Left lung (tissue), 10 donors: Measurements from ENCODE around the gene BCAS3. TPM values are rescaled to one million over a fixed set of nuclear protein-coding genes. Genes with fewer than 3 reads are reported as not detected.

Experiments
- ATAC-seq: fragments of 200-7000 bp; cut with Tn5 transposase; one replicate; pipeline ENCODE4 v1.9.1; 2020; ENCODE audit warnings: moderate library complexity
- DNase-seq, 4 donors: peaks; one replicate each; pipeline ENCODE4 v3.0.0-alpha.2; 2013 to 2020
- H3K27ac ChIP-seq, 2 donors: fragments of 200-600 bp; sonication (generic) in 1 of 2; one replicate each; pipeline versions ENCODE4 v1.5.0 to v1.8.0; 2020 to 2021
- H3K27me3 ChIP-seq, 2 donors: fragments of 200-600 bp; sonication (generic) in 1 of 2; one replicate each; pipeline versions ENCODE4 v1.5.0 to v1.8.0; 2020 to 2021
- H3K36me3 ChIP-seq, 2 donors: fragments of 200-600 bp; sonication (generic) in 1 of 2; one replicate each; pipeline versions ENCODE4 v1.5.0 to v1.8.0; 2020 to 2021
- H3K4me1 ChIP-seq, 2 donors: fragments of 200-600 bp; one replicate each; pipeline ENCODE4 v1.8.0; 2021
- H3K4me3 ChIP-seq, 2 donors: fragments of 200-600 bp; sonication (generic) in 1 of 2; one replicate each; pipeline versions ENCODE4 v1.5.0 to v1.8.0; 2020 to 2021; ENCODE audit warnings: mild to moderate bottlenecking in 1 of 2
- H3K9me3 ChIP-seq, 2 donors: fragments of 200-600 bp; sonication (generic) in 1 of 2; one replicate each; pipeline versions ENCODE4 v1.5.0 to v1.8.0; 2020 to 2021
- CTCF ChIP-seq, 2 donors: fragments of 200-600 bp; sonication (generic) in 1 of 2; IDR thresholded peaks; one replicate each; pipeline versions ENCODE4 v1.5.0 to v1.8.0; 2021; ENCODE audit warnings: antibody characterized with exemption in 2 of 2
- intact Hi-C, 2 donors: fragments of 100-400 bp; cut with DNase I; formaldehyde crosslinking; loops; one replicate each; pipeline versions ENCODE4 v1.11.2 to v1.14.2; 2022
- polyA plus RNA-seq, 6 donors: library from polyadenylated mRNA; unstranded; fragments of 120-200 nt; gene quantifications; one replicate each; pipeline ENCODE4 v1.2.1, GENCODE V29; 2013; ENCODE audit not compliant: insufficient read length in 6 of 6
- total RNA-seq, 2 donors: library from RNA; stranded (reverse); fragmentation: NEBNext Ultra II Directional; extraction: Animal tissue kit (Norgen Biotek cat#: 25700); gene quantifications; one replicate each; pipeline ENCODE4 v1.2.1, GENCODE V29; 2021
- donor health status: DM: no; HTN: yes; CAD: no.
- donor health status: DM: no; HTN: no; CAD: no.

Gene BCAS3
- total and polyA plus RNA-seq, 8 donors = 21.2 to 29.6 (median 28.0) TPM

- Histone ChIP-seq H3K4me1 (peaks cover 7 to 56% of the 10 kb centered on the region in 2 donors), H3K9me3 (no peaks in the 10 kb centered on the region), H3K36me3 (peaks cover 0 to 9% of the 10 kb centered on the region in 2 donors), H3K27me3 (peaks cover 59 to 99% of the 10 kb centered on the region in 2 donors), H3K4me3 (peak overlapping the region; percentile 49 to 53), H3K27ac (peak overlapping the region; percentile 89 to 94)
- ATAC-seq = peak; percentile 1
- no peak for DNase-seq
- no peak for TF ChIP-seq CTCF (IDR thresholded peaks at IDR 0.05)
- intact Hi-C loops = loop anchor here in 1 of 2 donors (10.0 kb wide), 1 partner anchor 394 kb away; no protein-coding TSS in a partner anchor
Measured at GRCh38 chr17:61398721-61399130, 721.1 kb downstream of the BCAS3 start.

- Histone ChIP-seq H3K27ac (peak within 1 kb of the TSS; percentile 89 to 94), H3K9me3 (no peaks in the 10 kb centered on the region), H3K36me3 (peaks cover 0 to 9% of the 10 kb centered on the region in 2 donors), H3K4me1 (peaks cover 7 to 62% of the 10 kb centered on the region in 2 donors), H3K4me3 (peak within 1 kb of the TSS; percentile 51 to 53), H3K27me3 (peaks cover 66 to 100% of the 10 kb centered on the region in 2 donors)
- intact Hi-C loops = loop anchor here in 1 of 2 donors (10.0 kb wide), 1 partner anchor 395 kb away; no protein-coding TSS in a partner anchor
- DNase-seq = peak; percentile 80 to 97 (median 90)
- no peak for TF ChIP-seq CTCF (IDR thresholded peaks at IDR 0.05)
- peak; percentile 47 for ATAC-seq
Measured at GRCh38 chr17:61399131-61400065, 721.7 kb downstream of the BCAS3 start, which contains the start of gene TBX2. Gene TBX2 (plus strand): TSS chr17:61399843. CDS start chr17:61400177, 334 bp downstream.

- DNase-seq = no peak
- intact Hi-C loops = no loop called here
Measured at GRCh38 chr17:61400066-61400716, 722.5 kb downstream of the BCAS3 start.

GRCh38 chr17:61400717-61401388, 723.2 kb downstream of the BCAS3 start:
- no peak for TF ChIP-seq CTCF (IDR thresholded peaks at IDR 0.05)
- Histone ChIP-seq H3K27ac (peak overlapping the region; percentile 77 to 90), H3K4me1 (peaks cover 7 to 75% of the 10 kb centered on the region in 2 donors), H3K4me3 (peak overlapping the region; percentile 51 to 53), H3K36me3 (peaks cover 0 to 22% of the 10 kb centered on the region in 2 donors), H3K9me3 (no peaks in the 10 kb centered on the region), H3K27me3 (peaks cover 76 to 100% of the 10 kb centered on the region in 2 donors)
- no peak for DNase-seq
- ATAC-seq = no peak
- intact Hi-C loops = no loop called here

More at GRCh38 chr17:61400066-61400716, 722.5 kb downstream of the BCAS3 start:
- Histone ChIP-seq H3K4me3 (peak overlapping the region; percentile 51 to 53), H3K27me3 (peaks cover 74 to 100% of the 10 kb centered on the region in 2 donors), H3K4me1 (peaks cover 7 to 70% of the 10 kb centered on the region in 2 donors), H3K9me3 (no peaks in the 10 kb centered on the region), H3K36me3 (peaks cover 0 to 15% of the 10 kb centered on the region in 2 donors), H3K27ac (peak overlapping the region; percentile 89 to 90)
- no peak for TF ChIP-seq CTCF (IDR thresholded peaks at IDR 0.05)
- ATAC-seq = no peak
